ENCODE data around the gene RAPGEF5.

RAPGEF5 gene

DNA sequence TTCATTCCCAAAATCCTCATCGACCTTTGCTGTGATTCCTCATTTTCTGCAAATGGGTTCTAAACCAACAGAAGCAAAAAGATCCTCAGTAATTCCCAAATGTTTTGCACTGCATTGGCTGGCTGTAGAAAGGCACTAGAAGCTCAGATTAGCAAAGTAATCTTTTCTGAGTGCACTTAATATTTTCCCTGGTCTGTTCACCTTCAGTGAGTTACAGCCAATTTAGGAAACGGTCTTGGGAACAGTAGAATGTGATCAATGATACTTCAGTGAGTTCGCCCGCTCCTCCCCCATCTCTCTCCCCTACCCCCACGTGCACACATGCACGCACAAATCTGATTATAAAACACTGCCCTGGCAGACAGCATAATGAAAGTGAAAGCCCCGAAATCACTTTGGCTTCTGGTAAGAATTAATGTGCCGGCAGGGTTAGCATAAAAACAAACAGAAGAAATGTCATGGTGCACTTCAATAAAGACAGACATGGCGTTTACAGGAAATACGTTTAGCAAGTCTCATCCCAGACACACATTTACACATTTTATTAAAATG, 209.9 kb downstream of the RAPGEF5 start:
- no peak for DNase-seq (ENCODE audit: low read depth in 1 of 2, low spot score in 1 of 2)
- in situ Hi-C loops (cut with HindIII; ENCODE audit: low pct_unique_long_range_greater_than_20kb, low sequenced_read_pairs) = no loop called here

DNA sequence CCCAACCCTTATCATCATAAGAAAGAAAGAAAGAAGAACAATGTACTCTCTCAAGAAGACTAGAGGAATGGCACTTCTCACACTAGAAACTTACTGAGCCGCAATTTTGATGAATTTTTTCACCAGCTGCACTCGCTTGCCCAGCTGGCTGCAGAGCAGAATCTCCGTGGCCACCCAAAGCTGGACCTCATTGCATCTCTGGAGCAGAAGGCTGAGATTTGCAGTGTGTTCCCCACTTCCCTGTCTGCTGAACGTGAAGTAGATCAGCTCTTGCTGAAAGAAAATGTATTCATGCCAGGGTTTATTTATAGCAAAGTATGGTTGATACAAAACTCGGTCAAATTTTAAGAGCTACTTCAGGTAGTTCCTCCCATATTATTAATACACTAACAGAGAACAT, 212.0 kb downstream of the RAPGEF5 start:
- no peak for TF ChIP-seq JUND (IDR thresholded peaks at IDR 0.05; ENCODE audit: low read depth)
- in situ Hi-C loops (cut with HindIII; ENCODE audit: low pct_unique_long_range_greater_than_20kb, low sequenced_read_pairs) = no loop called here

More for the DNA sequence above, 209.9 kb downstream of the RAPGEF5 start:
- no peak for TF ChIP-seq JUND (IDR thresholded peaks at IDR 0.05; ENCODE audit: low read depth)

DNA sequence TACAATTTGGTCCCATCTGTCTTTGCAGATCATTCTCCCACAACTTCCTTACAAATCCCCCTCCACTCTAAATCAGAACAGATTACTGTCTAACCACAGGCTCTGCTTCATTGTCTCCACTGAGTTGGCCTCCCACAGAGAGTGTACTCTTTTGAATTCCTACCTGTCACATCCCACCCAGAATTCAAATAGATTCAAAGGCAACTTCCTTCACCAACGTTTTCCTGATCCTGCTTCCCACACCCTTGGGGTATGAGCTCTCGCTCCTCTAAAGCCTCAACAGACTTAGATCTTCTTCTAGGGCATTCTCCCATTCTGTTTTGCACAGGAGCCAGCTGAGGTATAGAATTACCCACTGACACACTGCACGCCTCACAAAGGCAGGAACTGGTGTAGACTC, 213.5 kb downstream of the RAPGEF5 start:
- no peak for TF ChIP-seq JUND (IDR thresholded peaks at IDR 0.05; ENCODE audit: low read depth)
- DNase-seq (ENCODE audit: low read depth in 1 of 2, low spot score in 1 of 2) = no peak
- in situ Hi-C loops (cut with HindIII; ENCODE audit: low pct_unique_long_range_greater_than_20kb, low sequenced_read_pairs) = no loop called here

More for the DNA sequence above, 212.0 kb downstream of the RAPGEF5 start:
- no peak for DNase-seq (ENCODE audit: low read depth in 1 of 2, low spot score in 1 of 2)

DNA sequence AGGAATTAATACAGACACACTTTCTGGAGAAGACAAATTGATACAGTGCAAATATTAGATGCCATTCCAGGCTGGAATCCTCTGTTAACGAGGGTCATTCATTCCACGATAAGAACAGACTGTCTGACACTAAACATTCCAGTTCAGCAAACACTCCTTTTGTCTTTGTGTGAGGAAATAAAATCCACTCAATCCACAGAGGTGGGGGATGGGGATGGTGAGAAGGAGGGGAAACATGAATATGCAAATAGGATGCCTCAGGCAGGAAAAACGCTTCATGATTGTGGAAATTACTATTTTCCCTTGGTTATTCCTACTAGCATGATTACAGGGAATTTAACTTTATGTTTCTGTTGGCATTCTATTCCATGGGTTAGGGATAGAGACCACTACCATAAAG, 214.4 kb downstream of the RAPGEF5 start:
- in situ Hi-C loops (cut with HindIII; ENCODE audit: low pct_unique_long_range_greater_than_20kb, low sequenced_read_pairs) = no loop called here
- DNase-seq (ENCODE audit: low read depth in 1 of 2, low spot score in 1 of 2) = no peak

DNA sequence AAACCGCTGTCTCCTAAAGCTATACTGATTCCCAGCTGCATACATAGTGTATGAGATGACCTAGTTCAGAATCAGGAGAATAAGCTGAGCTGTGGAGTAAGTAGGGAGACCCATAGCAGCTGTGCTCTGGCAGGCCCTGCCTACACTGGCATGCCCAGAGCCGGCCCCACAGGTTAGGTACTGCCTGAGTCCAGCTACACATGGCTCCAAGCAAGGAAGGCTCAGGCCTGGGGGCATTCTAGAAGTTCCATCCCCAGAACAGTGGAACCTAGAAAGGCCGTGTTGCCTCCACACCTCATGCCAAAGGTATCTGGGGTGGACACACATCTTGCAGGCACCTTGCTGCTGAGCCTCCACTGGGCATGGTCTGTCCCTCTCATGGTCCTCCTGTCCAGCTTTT, 215.6 kb downstream of the RAPGEF5 start:
- TF ChIP-seq JUND (IDR thresholded peaks at IDR 0.05; ENCODE audit: low read depth) = no peak
- no peak for DNase-seq (ENCODE audit: low read depth in 1 of 2, low spot score in 1 of 2)
- in situ Hi-C loops (cut with HindIII; ENCODE audit: low pct_unique_long_range_greater_than_20kb, low sequenced_read_pairs) = no loop called here

More for the DNA sequence above, 214.4 kb downstream of the RAPGEF5 start:
- TF ChIP-seq JUND (IDR thresholded peaks at IDR 0.05; ENCODE audit: low read depth) = no peak

DNA sequence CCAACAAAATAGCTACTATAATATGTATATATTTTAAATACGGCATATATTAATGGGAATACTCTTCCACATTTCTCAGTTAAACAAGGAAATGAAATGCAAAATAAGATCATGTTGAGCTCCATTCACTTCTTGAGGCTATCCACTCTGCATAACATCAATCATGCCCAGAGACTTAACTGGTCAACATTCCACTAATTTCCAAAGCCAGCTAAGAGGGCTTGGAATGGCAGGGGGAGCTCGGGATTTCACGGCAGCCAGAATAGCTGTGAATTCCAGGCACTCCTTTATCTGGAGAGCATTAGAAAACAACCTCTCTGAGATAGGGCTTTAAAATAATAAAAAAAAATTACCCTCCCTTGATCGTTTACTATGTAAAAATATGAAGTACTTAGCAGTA, 216.4 kb downstream of the RAPGEF5 start:
- TF ChIP-seq JUND (IDR thresholded peaks at IDR 0.05; ENCODE audit: low read depth) = no peak

DNA sequence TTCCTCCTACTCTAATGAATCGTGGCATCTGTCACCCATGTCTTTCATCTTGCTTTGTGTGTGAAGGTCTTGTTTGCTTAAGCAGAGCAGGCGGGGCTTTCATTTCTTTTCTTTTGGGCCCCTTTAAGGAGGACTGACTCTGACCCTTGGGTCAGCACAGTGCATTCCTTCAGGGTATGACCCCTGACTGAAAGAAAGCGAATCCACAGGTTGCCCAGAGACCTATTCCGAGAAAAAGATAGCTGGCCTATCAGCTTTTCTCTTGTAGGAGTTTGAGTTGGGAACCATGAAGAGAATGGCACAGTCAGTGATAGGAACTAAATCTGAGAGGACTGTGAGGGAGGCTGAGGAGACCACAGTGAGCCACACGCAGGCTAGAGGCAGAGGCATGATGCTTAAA, 218.1 kb downstream of the RAPGEF5 start:
- TF ChIP-seq JUND (IDR thresholded peaks at IDR 0.05; ENCODE audit: low read depth) = no peak
- in situ Hi-C loops (cut with HindIII; ENCODE audit: low pct_unique_long_range_greater_than_20kb, low sequenced_read_pairs) = no loop called here
- no peak for DNase-seq (ENCODE audit: low read depth in 1 of 2, low spot score in 1 of 2)

More for the DNA sequence above, 216.4 kb downstream of the RAPGEF5 start:
- no peak for DNase-seq (ENCODE audit: low read depth in 1 of 2, low spot score in 1 of 2)
- in situ Hi-C loops (cut with HindIII; ENCODE audit: low pct_unique_long_range_greater_than_20kb, low sequenced_read_pairs) = no loop called here

DNA sequence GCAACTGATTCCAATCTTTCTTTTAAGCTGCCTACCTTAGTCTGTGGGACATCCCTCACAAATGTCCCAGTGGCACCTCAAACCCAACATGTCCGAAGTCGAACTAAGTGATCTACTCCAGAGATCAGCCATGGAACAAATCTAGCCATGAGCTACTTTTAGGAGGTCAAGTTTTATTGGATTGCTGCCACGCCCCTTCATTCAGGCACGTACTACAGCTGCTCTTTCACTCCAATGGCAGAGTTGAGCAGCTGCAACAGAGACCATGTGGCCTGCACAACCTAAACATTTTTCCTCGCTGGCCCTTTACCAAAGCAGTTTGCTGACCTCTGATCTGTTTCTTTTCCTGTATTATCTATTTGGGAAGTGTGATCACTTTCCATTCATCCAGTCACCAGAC, 218.8 kb downstream of the RAPGEF5 start:
- no peak for DNase-seq (ENCODE audit: low read depth in 1 of 2, low spot score in 1 of 2)
- TF ChIP-seq JUND (IDR thresholded peaks at IDR 0.05; ENCODE audit: low read depth) = no peak
- in situ Hi-C loops (cut with HindIII; ENCODE audit: low pct_unique_long_range_greater_than_20kb, low sequenced_read_pairs) = no loop called here

DNA sequence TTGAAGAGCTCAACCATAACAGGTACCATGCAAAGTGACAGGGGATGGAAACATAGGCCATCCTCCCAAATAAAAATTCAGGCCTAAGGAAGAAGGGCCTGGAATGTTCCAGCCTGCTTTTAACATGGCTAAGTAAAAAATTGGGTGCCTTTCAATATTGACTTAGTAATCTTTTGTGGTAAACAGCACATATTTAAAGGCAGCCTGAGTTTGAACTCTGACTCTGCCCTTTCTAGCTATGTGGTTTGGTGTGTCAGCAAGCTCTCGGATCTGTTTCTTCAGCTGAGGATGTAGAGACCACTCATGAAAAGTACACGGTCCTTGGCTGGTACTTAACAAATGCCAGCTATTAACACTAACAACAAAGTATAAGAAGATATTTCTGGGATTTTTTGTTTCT, 219.5 kb downstream of the RAPGEF5 start:
- no peak for TF ChIP-seq JUND (IDR thresholded peaks at IDR 0.05; ENCODE audit: low read depth)
- in situ Hi-C loops (cut with HindIII; ENCODE audit: low pct_unique_long_range_greater_than_20kb, low sequenced_read_pairs) = no loop called here
- no peak for DNase-seq (ENCODE audit: low read depth in 1 of 2, low spot score in 1 of 2)

DNA sequence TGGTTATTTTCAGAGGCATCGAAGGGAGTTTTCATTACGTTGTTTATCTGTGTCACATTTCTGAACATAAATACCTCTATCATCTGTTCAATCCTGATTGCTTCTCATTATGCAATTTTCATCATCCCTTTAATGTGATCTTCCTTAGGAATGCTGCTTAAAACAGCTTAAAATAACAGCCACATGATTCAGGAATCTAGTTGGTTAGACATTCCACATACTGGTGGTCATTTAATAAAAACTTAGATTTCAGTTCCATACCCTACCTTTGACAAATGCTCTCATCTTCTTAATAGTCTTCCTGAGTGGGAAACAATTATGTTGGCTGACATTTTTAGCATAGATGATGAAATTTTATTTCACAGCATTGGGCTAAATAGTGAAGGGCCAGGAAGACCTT, 219.9 kb downstream of the RAPGEF5 start:
- no peak for DNase-seq (ENCODE audit: low read depth in 1 of 2, low spot score in 1 of 2)

DNA sequence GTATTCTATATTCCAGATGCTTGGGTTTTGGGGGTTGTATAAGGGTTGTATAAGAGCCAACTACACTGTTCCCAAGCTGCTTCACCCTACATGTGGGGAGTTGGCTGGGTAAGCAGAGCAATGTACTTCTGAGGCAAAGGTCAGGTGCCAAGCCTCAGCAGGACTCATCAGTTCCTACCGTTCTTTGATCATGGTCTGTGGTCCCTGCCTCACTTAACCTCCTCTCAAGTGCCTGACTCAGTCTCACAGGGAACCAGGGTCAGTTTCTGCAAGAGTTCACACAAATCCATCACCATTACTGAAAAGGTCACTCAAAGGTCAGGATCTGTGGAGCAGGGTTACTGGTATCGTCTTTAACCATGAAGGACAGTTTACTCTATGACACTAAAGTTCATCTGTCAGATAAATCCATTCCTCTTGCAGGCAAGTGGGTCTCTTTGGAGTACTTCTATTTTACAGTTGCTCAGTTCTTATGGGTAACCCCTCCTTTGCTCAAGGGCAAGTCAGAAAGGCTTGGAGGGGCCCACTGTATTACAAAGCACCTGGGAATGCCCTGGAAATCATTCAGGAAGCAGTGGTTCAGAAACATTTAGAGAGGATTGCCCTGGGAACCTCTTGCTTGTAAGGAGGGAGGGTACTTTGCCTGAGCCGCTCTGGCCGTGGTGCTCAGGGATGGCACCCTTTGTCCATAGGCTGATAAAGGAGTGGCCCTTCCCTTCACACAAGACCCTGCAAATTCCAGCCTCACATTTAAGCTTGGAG, 227.0 kb downstream of the RAPGEF5 start:
- no peak for TF ChIP-seq JUND (IDR thresholded peaks at IDR 0.05; ENCODE audit: low read depth)
- DNase-seq (ENCODE audit: low read depth in 1 of 2, low spot score in 1 of 2) = no peak
- in situ Hi-C loops (cut with HindIII; ENCODE audit: low pct_unique_long_range_greater_than_20kb, low sequenced_read_pairs) = no loop called here

More for the DNA sequence above, 219.9 kb downstream of the RAPGEF5 start:
- no peak for TF ChIP-seq JUND (IDR thresholded peaks at IDR 0.05; ENCODE audit: low read depth)
- in situ Hi-C loops (cut with HindIII; ENCODE audit: low pct_unique_long_range_greater_than_20kb, low sequenced_read_pairs) = no loop called here

DNA sequence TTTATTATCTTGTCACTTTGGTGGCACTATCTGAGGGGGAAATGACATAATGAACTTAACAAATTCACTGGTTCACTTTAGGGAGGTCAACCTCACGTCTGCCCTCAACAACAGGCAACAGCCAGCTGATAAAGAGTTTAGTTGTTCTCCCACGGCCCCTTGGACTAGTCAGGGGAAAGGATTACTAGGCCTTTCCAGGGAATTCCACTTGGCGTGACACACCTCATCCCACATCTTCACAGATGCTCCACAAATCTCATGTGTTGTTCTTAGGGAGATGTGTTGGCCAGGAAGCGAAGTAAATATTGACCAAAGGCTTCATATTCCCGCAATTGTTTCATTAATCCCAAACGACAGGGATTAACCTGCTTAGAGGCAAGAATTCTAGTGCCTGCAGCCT, 227.8 kb downstream of the RAPGEF5 start:
- in situ Hi-C loops (cut with HindIII; ENCODE audit: low pct_unique_long_range_greater_than_20kb, low sequenced_read_pairs) = no loop called here
- TF ChIP-seq JUND (IDR thresholded peaks at IDR 0.05; ENCODE audit: low read depth) = no peak
- DNase-seq (ENCODE audit: low read depth in 1 of 2, low spot score in 1 of 2) = no peak

DNA sequence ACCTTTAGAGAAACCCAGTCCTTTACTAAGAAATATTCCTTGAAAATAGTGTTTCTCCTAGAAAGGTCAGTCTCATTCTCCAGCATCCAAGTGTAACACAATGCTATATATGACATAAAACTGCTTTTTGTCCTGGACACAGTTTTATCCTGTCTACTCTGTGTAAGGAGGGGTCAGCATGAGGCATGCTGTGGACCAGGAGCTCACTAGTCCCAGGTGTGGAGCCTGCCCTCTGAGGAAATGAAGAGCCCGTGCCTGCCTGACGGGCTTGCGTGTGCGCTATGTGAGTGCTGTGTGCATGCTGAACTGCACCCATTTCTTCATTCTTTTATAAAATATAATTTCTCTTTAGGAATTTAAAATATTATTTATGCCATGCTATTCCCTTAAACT, 228.4 kb downstream of the RAPGEF5 start:
- in situ Hi-C loops (cut with HindIII; ENCODE audit: low pct_unique_long_range_greater_than_20kb, low sequenced_read_pairs) = no loop called here
- DNase-seq (ENCODE audit: low read depth in 1 of 2, low spot score in 1 of 2) = no peak
- no peak for TF ChIP-seq JUND (IDR thresholded peaks at IDR 0.05; ENCODE audit: low read depth)

Data from T47D (cell line).